Chondrocyte (in vitro differentiated cells): ENCODE data around the gene GRM8. TPM values are rescaled to one million over a fixed set of nuclear protein-coding genes. Genes with fewer than 3 reads are reported as not detected.
A peak's percentile ranks its signal among the peaks of the same experiment; 100 is the strongest.

Experiments
- DNase-seq: peaks from one replicate; pipeline ENCODE4 v3.0.0; 2021; ENCODE audit warnings: mixed read lengths, low spot score
- H3K27ac Mint-ChIP-seq: one replicate; pipeline ENCODE4 v1.8.0; 2021; ENCODE audit warnings: mild to moderate bottlenecking, moderate library complexity, mixed read lengths; ENCODE audit not compliant: unreplicated experiment
- H3K27me3 Mint-ChIP-seq: 2 replicates; pipeline ENCODE4 v1.8.0; 2021; ENCODE audit warnings: low read depth, mixed read lengths
- H3K36me3 Mint-ChIP-seq: 2 replicates; pipeline ENCODE4 v1.8.0; 2021; ENCODE audit warnings: low read depth, mixed read lengths
- H3K4me1 Mint-ChIP-seq: 2 replicates; pipeline ENCODE4 v1.8.0; 2021; ENCODE audit warnings: low read depth, mild to moderate bottlenecking, mixed read lengths
- H3K4me3 Mint-ChIP-seq: one replicate; pipeline ENCODE4 v1.8.0; 2021; ENCODE audit warnings: mild to moderate bottlenecking, moderate library complexity, mixed read lengths; ENCODE audit not compliant: unreplicated experiment
- H3K9me3 Mint-ChIP-seq: 2 replicates; pipeline ENCODE4 v1.8.0; 2021; ENCODE audit warnings: low read depth, mixed read lengths
- CTCF ChIP-seq: fragments of 200-600 bp; sonication (generic); IDR thresholded peaks from 2 replicates; pipeline ENCODE4 v1.5.0; 2021; ENCODE audit warnings: antibody characterized with exemption, mild to moderate bottlenecking, moderate library complexity
- total RNA-seq: library from RNA; stranded (reverse); gene quantifications from 3 replicates; pipeline ENCODE4 v1.2.1, GENCODE V29; 2021

GRM8 gene
- total RNA-seq, 1 donor from 2014 or later = not detected

GRCh38 chr7:126718419-126718818 is 534.3 kb downstream of the GRM8 start:
- no peak for DNase-seq
- no peaks in the 10 kb centered on the region for H3K27me3 Mint-ChIP-seq
- no peak overlapping the region for H3K27ac Mint-ChIP-seq
- H3K9me3 Mint-ChIP-seq = no peaks in the 10 kb centered on the region
- no peak for TF ChIP-seq CTCF
- no peak overlapping the region for H3K4me3 Mint-ChIP-seq
- no peaks in the 10 kb centered on the region for H3K36me3 Mint-ChIP-seq
- H3K4me1 Mint-ChIP-seq = no peaks in the 10 kb centered on the region

GRCh38 chr7:126716321-126716720 is 536.4 kb downstream of the GRM8 start:
- Mint-ChIP-seq H3K27me3 (no peaks in the 10 kb centered on the region), H3K9me3 (peaks cover 10% of the 10 kb centered on the region), H3K27ac (no peak overlapping the region), H3K4me1 (no peaks in the 10 kb centered on the region), H3K36me3 (no peaks in the 10 kb centered on the region), H3K4me3 (no peak overlapping the region)
- no peak for DNase-seq
- no peak for TF ChIP-seq CTCF

GRCh38 chr7:126715076-126715475 is 537.7 kb downstream of the GRM8 start:
- Mint-ChIP-seq H3K36me3 (no peaks in the 10 kb centered on the region), H3K27me3 (no peaks in the 10 kb centered on the region), H3K9me3 (peaks cover 16% of the 10 kb centered on the region), H3K27ac (no peak overlapping the region), H3K4me3 (no peak overlapping the region), H3K4me1 (no peaks in the 10 kb centered on the region)
- TF ChIP-seq CTCF = no peak
- no peak for DNase-seq

GRCh38 chr7:126702242-126703016 is 550.3 kb downstream of the GRM8 start:
- no peak for TF ChIP-seq CTCF
- no peak overlapping the region for H3K4me3 Mint-ChIP-seq
- peaks cover 4% of the 10 kb centered on the region for H3K9me3 Mint-ChIP-seq
- peak overlapping the region; percentile 77 for H3K27ac Mint-ChIP-seq
- no peak for DNase-seq
- peaks cover 23% of the 10 kb centered on the region for H3K4me1 Mint-ChIP-seq
- H3K27me3 Mint-ChIP-seq = no peaks in the 10 kb centered on the region
- H3K36me3 Mint-ChIP-seq = no peaks in the 10 kb centered on the region

GRCh38 chr7:126700807-126701604 is 551.7 kb downstream of the GRM8 start:
- H3K4me3 Mint-ChIP-seq = no peak overlapping the region
- no peaks in the 10 kb centered on the region for H3K36me3 Mint-ChIP-seq
- H3K27me3 Mint-ChIP-seq = no peaks in the 10 kb centered on the region
- DNase-seq = no peak
- peak overlapping the region; percentile 77 for H3K27ac Mint-ChIP-seq
- no peak for TF ChIP-seq CTCF
- H3K9me3 Mint-ChIP-seq = peaks cover 4% of the 10 kb centered on the region
- H3K4me1 Mint-ChIP-seq = peaks cover 23% of the 10 kb centered on the region
